HepG2 (cell line): Measurements from ENCODE around the gene B3GNT7. TPM values are rescaled to one million over a fixed set of nuclear protein-coding genes. Genes with fewer than 3 reads are reported as not detected.

Experiments used
- FOXK2 ChIP-seq: fragments of 450-650 bp; IDR thresholded peaks from 2 replicates; pipeline ENCODE4 v1.6.1; 2016
- SP140L ChIP-seq: sonication (generic); formaldehyde crosslinking; IDR thresholded peaks from 2 replicates; pipeline ENCODE4 v1.4.0; 2020; ENCODE audit warnings: missing genetic modification reagents, borderline replicate concordance
- ZNF232 ChIP-seq: sonication (generic); formaldehyde crosslinking; IDR thresholded peaks from 2 replicates; pipeline ENCODE4 v1.4.0; 2020; ENCODE audit warnings: missing genetic modification reagents, borderline replicate concordance
- ZNF30 ChIP-seq: sonication (generic); formaldehyde crosslinking; IDR thresholded peaks from 2 replicates; pipeline ENCODE4 v1.5.0; 2020; ENCODE audit warnings: mild to moderate bottlenecking, missing genetic modification reagents
- ZNF629 ChIP-seq: sonication (generic); formaldehyde crosslinking; conservative IDR thresholded peaks from 2 replicates; pipeline ENCODE4 v1.5.0; 2020; ENCODE audit warnings: missing genetic modification reagents
- ZNF773 ChIP-seq: sonication (generic); formaldehyde crosslinking; IDR thresholded peaks from 2 replicates; pipeline ENCODE4 v1.4.0; 2020; ENCODE audit warnings: missing genetic modification reagents, borderline replicate concordance
- polyA plus RNA-seq, 8 experiments: library from polyadenylated mRNA; depleted of rRNA in 3 of 8; stranded (reverse) in 7 of 8; unstranded in 1 of 8; fragments of >200 nt; fragmentation: Illumina TruSeq in 4 of 8; extraction: Trizol in 4 of 8; gene quantifications; 2 replicates each; pipeline versions ENCODE4 v1.2.1 to v1.2.3, GENCODE V29; 2011 to 2016; ENCODE audit warnings: low read depth in 4 of 8, missing spikeins in 1 of 8, mixed read lengths in 1 of 8; ENCODE audit not compliant: insufficient read depth in 1 of 8
- total RNA-seq, 5 experiments: library from RNA; depleted of rRNA; stranded (reverse); fragments of >200 nt; fragmentation: Illumina TruSeq; extraction: Trizol; gene quantifications; 2 replicates each; pipeline ENCODE4 v1.2.3, GENCODE V29; 2016; ENCODE audit warnings: low read depth in 1 of 5
- TF ChIP-seq, protein P1 (sequence below), 2 experiments: fragments of 450-650 bp in 1 of 2; sonication (generic) in 1 of 2; formaldehyde crosslinking; IDR thresholded peaks; 2 replicates each; pipeline versions ENCODE4 v1.5.0 to v1.8.0; 2020 to 2022; ENCODE audit warnings: mild to moderate bottlenecking in 1 of 2, missing genetic modification reagents in 1 of 2
- TF ChIP-seq, protein P2 (sequence below): sonication (generic); formaldehyde crosslinking; IDR thresholded peaks from 2 replicates; pipeline ENCODE4 v1.9.0; 2021; ENCODE audit warnings: missing genetic modification reagents, mild to moderate bottlenecking, borderline replicate concordance
- TF ChIP-seq, protein P3 (sequence below): sonication (generic); formaldehyde crosslinking; IDR thresholded peaks from 2 replicates; pipeline ENCODE4 v1.5.0; 2020; ENCODE audit warnings: mild to moderate bottlenecking, missing genetic modification reagents
- TF ChIP-seq, protein P4 (sequence below): sonication (generic); formaldehyde crosslinking; IDR thresholded peaks from 2 replicates; pipeline ENCODE4 v1.5.0; 2020; ENCODE audit warnings: missing genetic modification reagents

Gene B3GNT7
- total and polyA plus RNA-seq, 2 of the 13 experiments (the other 11 are each of a cell fraction or from before 2014, with no cell fraction given), result 0.04 to 0.24 TPM

DNA sequence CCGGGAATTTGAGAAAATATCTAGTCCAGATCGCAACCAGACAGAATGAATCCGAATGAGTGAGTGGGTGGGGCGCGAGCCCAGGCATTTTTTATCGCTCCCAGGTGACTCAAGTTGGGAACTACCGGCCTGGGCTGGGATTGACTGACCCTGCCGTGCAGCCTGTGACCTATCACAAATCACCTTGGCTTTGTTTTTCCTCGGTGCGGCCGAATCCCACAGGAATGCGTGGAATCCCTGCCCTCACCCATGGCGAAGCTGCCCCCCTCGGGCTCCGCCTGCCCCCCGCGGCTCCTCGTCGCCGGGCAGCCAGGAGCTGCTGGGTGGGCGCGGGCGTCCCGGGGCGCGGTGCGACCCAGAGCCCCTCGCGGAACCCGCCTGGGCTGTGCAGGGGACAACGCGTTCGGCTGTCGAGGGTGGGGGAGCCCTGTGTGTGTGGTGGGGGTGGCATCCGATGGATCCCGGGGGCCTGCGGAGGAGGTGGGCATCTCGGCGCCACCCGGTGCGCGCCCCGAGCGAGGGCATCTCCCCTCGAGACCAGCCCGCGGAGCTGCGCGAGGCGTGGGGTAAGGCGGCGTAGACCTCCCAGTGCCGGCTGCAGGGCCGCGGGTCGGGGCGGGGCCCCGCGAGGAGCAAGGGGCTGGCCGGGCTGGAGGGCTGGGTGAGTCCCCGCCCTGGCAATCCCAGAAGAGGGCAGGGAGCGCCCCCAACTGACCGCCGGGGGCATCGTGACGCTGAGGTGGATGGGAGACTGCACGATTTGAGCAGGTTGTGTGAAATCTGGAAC lies 16.5 kb downstream of the B3GNT7 start (continued):
- TF ChIP-seq, protein P1, sequence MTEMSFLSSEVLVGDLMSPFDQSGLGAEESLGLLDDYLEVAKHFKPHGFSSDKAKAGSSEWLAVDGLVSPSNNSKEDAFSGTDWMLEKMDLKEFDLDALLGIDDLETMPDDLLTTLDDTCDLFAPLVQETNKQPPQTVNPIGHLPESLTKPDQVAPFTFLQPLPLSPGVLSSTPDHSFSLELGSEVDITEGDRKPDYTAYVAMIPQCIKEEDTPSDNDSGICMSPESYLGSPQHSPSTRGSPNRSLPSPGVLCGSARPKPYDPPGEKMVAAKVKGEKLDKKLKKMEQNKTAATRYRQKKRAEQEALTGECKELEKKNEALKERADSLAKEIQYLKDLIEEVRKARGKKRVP (CRISPR knock-in tag; IDR thresholded peaks at IDR 0.05), result no peak
- TF ChIP-seq ZNF232 (CRISPR knock-in tag), result no peak
- no peak for TF ChIP-seq FOXK2
- TF ChIP-seq ZNF30, result no peak
- TF ChIP-seq ZNF629 (CRISPR knock-in tag), result no peak
- TF ChIP-seq, protein P2, sequence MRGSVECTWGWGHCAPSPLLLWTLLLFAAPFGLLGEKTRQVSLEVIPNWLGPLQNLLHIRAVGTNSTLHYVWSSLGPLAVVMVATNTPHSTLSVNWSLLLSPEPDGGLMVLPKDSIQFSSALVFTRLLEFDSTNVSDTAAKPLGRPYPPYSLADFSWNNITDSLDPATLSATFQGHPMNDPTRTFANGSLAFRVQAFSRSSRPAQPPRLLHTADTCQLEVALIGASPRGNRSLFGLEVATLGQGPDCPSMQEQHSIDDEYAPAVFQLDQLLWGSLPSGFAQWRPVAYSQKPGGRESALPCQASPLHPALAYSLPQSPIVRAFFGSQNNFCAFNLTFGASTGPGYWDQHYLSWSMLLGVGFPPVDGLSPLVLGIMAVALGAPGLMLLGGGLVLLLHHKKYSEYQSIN (CRISPR knock-in tag), result no peak
- TF ChIP-seq, protein P3, sequence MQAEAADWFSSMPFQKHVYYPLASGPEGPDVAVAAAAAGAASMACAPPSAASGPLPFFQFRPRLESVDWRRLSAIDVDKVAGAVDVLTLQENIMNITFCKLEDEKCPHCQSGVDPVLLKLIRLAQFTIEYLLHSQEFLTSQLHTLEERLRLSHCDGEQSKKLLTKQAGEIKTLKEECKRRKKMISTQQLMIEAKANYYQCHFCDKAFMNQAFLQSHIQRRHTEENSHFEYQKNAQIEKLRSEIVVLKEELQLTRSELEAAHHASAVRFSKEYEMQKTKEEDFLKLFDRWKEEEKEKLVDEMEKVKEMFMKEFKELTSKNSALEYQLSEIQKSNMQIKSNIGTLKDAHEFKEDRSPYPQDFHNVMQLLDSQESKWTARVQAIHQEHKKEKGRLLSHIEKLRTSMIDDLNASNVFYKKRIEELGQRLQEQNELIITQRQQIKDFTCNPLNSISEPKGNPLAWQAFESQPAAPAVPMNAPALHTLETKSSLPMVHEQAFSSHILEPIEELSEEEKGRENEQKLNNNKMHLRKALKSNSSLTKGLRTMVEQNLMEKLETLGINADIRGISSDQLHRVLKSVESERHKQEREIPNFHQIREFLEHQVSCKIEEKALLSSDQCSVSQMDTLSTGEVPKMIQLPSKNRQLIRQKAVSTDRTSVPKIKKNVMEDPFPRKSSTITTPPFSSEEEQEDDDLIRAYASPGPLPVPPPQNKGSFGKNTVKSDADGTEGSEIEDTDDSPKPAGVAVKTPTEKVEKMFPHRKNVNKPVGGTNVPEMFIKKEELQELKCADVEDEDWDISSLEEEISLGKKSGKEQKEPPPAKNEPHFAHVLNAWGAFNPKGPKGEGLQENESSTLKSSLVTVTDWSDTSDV (CRISPR knock-in tag), result 0 out of 2 replicates have a peak, but pooled peaks have one; percentile 55
- TF ChIP-seq ZNF773, result no peak
- TF ChIP-seq SP140L, result no peak
- TF ChIP-seq, protein P4, sequence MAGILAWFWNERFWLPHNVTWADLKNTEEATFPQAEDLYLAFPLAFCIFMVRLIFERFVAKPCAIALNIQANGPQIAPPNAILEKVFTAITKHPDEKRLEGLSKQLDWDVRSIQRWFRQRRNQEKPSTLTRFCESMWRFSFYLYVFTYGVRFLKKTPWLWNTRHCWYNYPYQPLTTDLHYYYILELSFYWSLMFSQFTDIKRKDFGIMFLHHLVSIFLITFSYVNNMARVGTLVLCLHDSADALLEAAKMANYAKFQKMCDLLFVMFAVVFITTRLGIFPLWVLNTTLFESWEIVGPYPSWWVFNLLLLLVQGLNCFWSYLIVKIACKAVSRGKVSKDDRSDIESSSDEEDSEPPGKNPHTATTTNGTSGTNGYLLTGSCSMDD (CRISPR knock-in tag), result no peak
